HepG2 (cell line): Measurements from ENCODE around the gene EIF3L. TPM values are rescaled to one million over a fixed set of nuclear protein-coding genes. Genes with fewer than 3 reads are reported as not detected.

Experiments used
- AGO2 ChIP-seq: fragments of 200-400 bp; formaldehyde crosslinking; optimal IDR thresholded peaks from 2 replicates; pipeline ENCODE3; 2017; ENCODE audit warnings: mild to moderate bottlenecking, low read depth, low read length, moderate library complexity
- E2F1 ChIP-seq: sonication (generic); formaldehyde crosslinking; IDR thresholded peaks from 2 replicates; pipeline ENCODE4 v1.5.0; 2020; ENCODE audit warnings: missing genetic modification reagents
- FLYWCH1 ChIP-seq: sonication (generic); formaldehyde crosslinking; IDR thresholded peaks from 2 replicates; pipeline ENCODE4 v1.8.1; 2023; ENCODE audit warnings: mild to moderate bottlenecking, missing genetic modification reagents
- HOXA3 ChIP-seq: sonication (generic); formaldehyde crosslinking; IDR thresholded peaks from 2 replicates; pipeline ENCODE4 v1.5.0; 2020; ENCODE audit warnings: missing genetic modification reagents
- KLF15 ChIP-seq: sonication (generic); formaldehyde crosslinking; IDR thresholded peaks from 2 replicates; pipeline ENCODE4 v1.8.1; 2023; ENCODE audit warnings: borderline replicate concordance, mild to moderate bottlenecking, inconsistent platforms, missing genetic modification reagents, mixed read lengths
- NFIC ChIP-seq: IDR thresholded peaks from 2 replicates; pipeline ENCODE4 v1.6.1; 2012; ENCODE audit warnings: mild to moderate bottlenecking, low read length, inconsistent platforms
- PHF21A ChIP-seq: sonication (generic); formaldehyde crosslinking; IDR thresholded peaks from 2 replicates; pipeline ENCODE4 v1.5.0; 2020; ENCODE audit warnings: mild to moderate bottlenecking, missing genetic modification reagents
- POLR2AphosphoS5 ChIP-seq: IDR thresholded peaks from 2 replicates; pipeline ENCODE4 v1.6.1; 2012; ENCODE audit warnings: low read depth, low read length
- POLR2G ChIP-seq: fragments of 200-400 bp; formaldehyde crosslinking; IDR thresholded peaks from 2 replicates; pipeline ENCODE4 v1.6.1; 2018; ENCODE audit warnings: mild to moderate bottlenecking, low read depth, low read length, moderate library complexity
- SIX4 ChIP-seq: sonication (generic); formaldehyde crosslinking; IDR thresholded peaks from 2 replicates; pipeline ENCODE4 v1.4.0; 2020; ENCODE audit warnings: missing genetic modification reagents
- SP4 ChIP-seq: sonication (generic); formaldehyde crosslinking; IDR thresholded peaks from 2 replicates; pipeline ENCODE4 v1.8.1; 2023; ENCODE audit warnings: mild to moderate bottlenecking, missing genetic modification reagents
- SSRP1 ChIP-seq: IDR thresholded peaks from 2 replicates; pipeline ENCODE4 v1.6.1; 2016; ENCODE audit warnings: control low read depth
- TEF ChIP-seq: sonication (generic); formaldehyde crosslinking; IDR thresholded peaks from 2 replicates; pipeline ENCODE4 v1.5.0; 2020; ENCODE audit warnings: missing genetic modification reagents
- TRIM24 ChIP-seq: sonication (generic); formaldehyde crosslinking; IDR thresholded peaks from 2 replicates; pipeline ENCODE4 v1.8.0; 2022; ENCODE audit warnings: mild to moderate bottlenecking, missing genetic modification reagents
- ZBTB7A ChIP-seq: sonication (generic); formaldehyde crosslinking; IDR thresholded peaks from 2 replicates; pipeline ENCODE4 v1.8.0; 2022; ENCODE audit warnings: mild to moderate bottlenecking, missing genetic modification reagents
- ZKSCAN8 ChIP-seq: IDR thresholded peaks from 2 replicates; pipeline ENCODE4 v1.6.1; 2016; ENCODE audit warnings: borderline replicate concordance, missing genetic modification reagents, missing compliant biosample characterization
- ZNF282 ChIP-seq: fragments of 450-650 bp; IDR thresholded peaks from 2 replicates; pipeline ENCODE4 v1.6.1; 2018; ENCODE audit not compliant: partially characterized antibody
- ZNF30 ChIP-seq: sonication (generic); formaldehyde crosslinking; IDR thresholded peaks from 2 replicates; pipeline ENCODE4 v1.5.0; 2020; ENCODE audit warnings: mild to moderate bottlenecking, missing genetic modification reagents
- ZNF343 ChIP-seq: sonication (generic); formaldehyde crosslinking; IDR thresholded peaks from 2 replicates; pipeline ENCODE4 v1.4.0; 2020; ENCODE audit warnings: mild to moderate bottlenecking, missing genetic modification reagents
- ZNF430 ChIP-seq: sonication (generic); formaldehyde crosslinking; IDR thresholded peaks from 2 replicates; pipeline ENCODE4 v1.9.0; 2021; ENCODE audit warnings: mild to moderate bottlenecking, missing genetic modification reagents
- ZNF75D ChIP-seq: sonication (generic); formaldehyde crosslinking; IDR thresholded peaks from 2 replicates; pipeline ENCODE4 v1.8.1; 2023; ENCODE audit warnings: missing genetic modification reagents, mild to moderate bottlenecking, borderline replicate concordance
- polyA plus RNA-seq, 8 experiments: library from polyadenylated mRNA; depleted of rRNA in 3 of 8; stranded (reverse) in 7 of 8; unstranded in 1 of 8; fragments of >200 nt; fragmentation: Illumina TruSeq in 4 of 8; extraction: Trizol in 4 of 8; gene quantifications; 2 replicates each; pipeline versions ENCODE4 v1.2.1 to v1.2.3, GENCODE V29; 2011 to 2016; ENCODE audit warnings: low read depth in 4 of 8, missing spikeins in 1 of 8, mixed read lengths in 1 of 8; ENCODE audit not compliant: insufficient read depth in 1 of 8
- total RNA-seq, 5 experiments: library from RNA; depleted of rRNA; stranded (reverse); fragments of >200 nt; fragmentation: Illumina TruSeq; extraction: Trizol; gene quantifications; 2 replicates each; pipeline ENCODE4 v1.2.3, GENCODE V29; 2016; ENCODE audit warnings: low read depth in 1 of 5
- TF ChIP-seq, protein P1 (sequence below): sonication (generic); formaldehyde crosslinking; IDR thresholded peaks from 2 replicates; pipeline ENCODE4 v1.4.0; 2020; ENCODE audit warnings: low read depth, missing genetic modification reagents
- TF ChIP-seq, protein P2 (sequence below): sonication (generic); formaldehyde crosslinking; IDR thresholded peaks from 2 replicates; pipeline ENCODE4 v1.5.0; 2020; ENCODE audit warnings: missing genetic modification reagents

Gene EIF3L
- total and polyA plus RNA-seq, 2 of the 13 experiments (the other 11 are each of a cell fraction or from before 2014, with no cell fraction given) = 514 to 793 TPM

DNA sequence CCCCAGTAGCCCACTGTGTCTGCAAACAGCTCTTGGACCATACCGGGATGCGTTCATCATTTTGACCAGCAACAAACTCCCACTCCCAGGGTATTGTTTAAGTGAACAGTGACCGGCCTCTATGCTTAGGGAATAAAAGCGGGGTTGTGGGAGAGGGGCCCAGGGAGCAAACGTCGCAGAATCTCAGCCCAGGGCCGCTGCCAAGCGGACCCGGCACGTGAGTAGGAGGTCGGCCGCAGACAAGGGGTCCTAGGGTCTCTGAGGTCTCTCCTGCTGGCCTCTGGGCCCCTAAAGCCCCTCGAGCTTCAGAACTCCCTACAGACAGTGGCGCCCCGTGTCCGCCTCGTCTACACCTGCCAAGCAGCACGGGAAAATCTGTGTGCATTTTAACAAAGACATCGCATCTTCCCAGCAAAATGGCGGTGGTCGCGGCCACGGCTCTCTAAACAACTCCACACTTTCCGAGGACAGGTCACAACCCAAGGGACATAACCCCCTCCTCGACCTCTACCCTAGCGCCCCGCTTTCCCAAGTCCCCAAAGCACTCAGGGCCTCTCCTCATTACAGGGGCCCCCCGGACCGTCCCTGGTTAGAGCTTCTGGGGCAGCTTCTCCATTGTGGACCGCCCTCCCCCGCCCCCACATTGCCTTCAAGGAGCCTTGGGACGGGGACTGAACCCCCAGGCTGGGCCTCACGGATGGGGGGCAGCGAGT, 45.4 kb upstream of the EIF3L start (continued):
- TF ChIP-seq ZNF430 (CRISPR knock-in tag) (peak; percentile 73; the same call in 1 of the 2 replicates), E2F1 (peak; percentile 49; the same call in 1 of the 2 replicates), AGO2 (peak; percentile 73), ZBTB7A (CRISPR knock-in tag) (0 out of 2 replicates have a peak, but pooled peaks have one; percentile 25), ZNF75D (CRISPR knock-in tag) (0 out of 2 replicates have a peak, but pooled peaks have one; percentile 16), KLF15 (CRISPR knock-in tag) (no peak), ZNF343 (CRISPR knock-in tag) (no peak), PHF21A (CRISPR knock-in tag) (0 out of 2 replicates have a peak, but pooled peaks have one; percentile 8), HOXA3 (CRISPR knock-in tag) (peak; percentile 20; the same call in 1 of the 2 replicates), ZKSCAN8 (CRISPR knock-in tag) (no peak), TRIM24 (CRISPR knock-in tag) (no peak), POLR2AphosphoS5 (peak; percentile 30; the same call in 1 of the 2 replicates), ZNF30 (CRISPR knock-in tag) (no peak), SP4 (CRISPR knock-in tag) (no peak), NFIC (no peak), SSRP1 (CRISPR knock-in tag) (0 out of 2 replicates have a peak, but pooled peaks have one; percentile 29), SIX4 (CRISPR knock-in tag) (no peak), FLYWCH1 (0 out of 2 replicates have a peak, but pooled peaks have one; percentile 2), POLR2G (peak; percentile 66), TEF (peak; percentile 49; the same call in 1 of the 2 replicates), ZNF282 (no peak)
- TF ChIP-seq, protein P1, sequence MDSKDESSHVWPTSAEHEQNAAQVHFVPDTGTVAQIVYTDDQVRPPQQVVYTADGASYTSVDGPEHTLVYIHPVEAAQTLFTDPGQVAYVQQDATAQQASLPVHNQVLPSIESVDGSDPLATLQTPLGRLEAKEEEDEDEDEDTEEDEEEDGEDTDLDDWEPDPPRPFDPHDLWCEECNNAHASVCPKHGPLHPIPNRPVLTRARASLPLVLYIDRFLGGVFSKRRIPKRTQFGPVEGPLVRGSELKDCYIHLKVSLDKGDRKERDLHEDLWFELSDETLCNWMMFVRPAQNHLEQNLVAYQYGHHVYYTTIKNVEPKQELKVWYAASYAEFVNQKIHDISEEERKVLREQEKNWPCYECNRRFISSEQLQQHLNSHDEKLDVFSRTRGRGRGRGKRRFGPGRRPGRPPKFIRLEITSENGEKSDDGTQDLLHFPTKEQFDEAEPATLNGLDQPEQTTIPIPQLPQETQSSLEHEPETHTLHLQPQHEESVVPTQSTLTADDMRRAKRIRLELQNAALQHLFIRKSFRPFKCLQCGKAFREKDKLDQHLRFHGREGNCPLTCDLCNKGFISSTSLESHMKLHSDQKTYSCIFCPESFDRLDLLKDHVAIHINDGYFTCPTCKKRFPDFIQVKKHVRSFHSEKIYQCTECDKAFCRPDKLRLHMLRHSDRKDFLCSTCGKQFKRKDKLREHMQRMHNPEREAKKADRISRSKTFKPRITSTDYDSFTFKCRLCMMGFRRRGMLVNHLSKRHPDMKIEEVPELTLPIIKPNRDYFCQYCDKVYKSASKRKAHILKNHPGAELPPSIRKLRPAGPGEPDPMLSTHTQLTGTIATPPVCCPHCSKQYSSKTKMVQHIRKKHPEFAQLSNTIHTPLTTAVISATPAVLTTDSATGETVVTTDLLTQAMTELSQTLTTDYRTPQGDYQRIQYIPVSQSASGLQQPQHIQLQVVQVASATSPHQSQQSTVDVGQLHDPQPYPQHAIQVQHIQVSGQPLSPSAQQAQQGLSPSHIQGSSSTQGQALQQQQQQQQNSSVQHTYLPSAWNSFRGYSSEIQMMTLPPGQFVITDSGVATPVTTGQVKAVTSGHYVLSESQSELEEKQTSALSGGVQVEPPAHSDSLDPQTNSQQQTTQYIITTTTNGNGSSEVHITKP = peak; percentile 80
- TF ChIP-seq, protein P2, sequence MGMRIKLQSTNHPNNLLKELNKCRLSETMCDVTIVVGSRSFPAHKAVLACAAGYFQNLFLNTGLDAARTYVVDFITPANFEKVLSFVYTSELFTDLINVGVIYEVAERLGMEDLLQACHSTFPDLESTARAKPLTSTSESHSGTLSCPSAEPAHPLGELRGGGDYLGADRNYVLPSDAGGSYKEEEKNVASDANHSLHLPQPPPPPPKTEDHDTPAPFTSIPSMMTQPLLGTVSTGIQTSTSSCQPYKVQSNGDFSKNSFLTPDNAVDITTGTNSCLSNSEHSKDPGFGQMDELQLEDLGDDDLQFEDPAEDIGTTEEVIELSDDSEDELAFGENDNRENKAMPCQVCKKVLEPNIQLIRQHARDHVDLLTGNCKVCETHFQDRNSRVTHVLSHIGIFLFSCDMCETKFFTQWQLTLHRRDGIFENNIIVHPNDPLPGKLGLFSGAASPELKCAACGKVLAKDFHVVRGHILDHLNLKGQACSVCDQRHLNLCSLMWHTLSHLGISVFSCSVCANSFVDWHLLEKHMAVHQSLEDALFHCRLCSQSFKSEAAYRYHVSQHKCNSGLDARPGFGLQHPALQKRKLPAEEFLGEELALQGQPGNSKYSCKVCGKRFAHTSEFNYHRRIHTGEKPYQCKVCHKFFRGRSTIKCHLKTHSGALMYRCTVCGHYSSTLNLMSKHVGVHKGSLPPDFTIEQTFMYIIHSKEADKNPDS (CRISPR knock-in tag) = no peak
